ENCODE measurements around the gene LONP2. TPM values are rescaled to one million over a fixed set of nuclear protein-coding genes. Genes with fewer than 3 reads are reported as not detected.
"Not testable (repeated sequence)": the region's sequence is repeated elsewhere in the genome, so short reads cannot be mapped to it uniquely, and the experiment has no call there.

The LONP2 gene
- total RNA-seq, 1 donor from 2014 or later, result 22.2 TPM

DNA sequence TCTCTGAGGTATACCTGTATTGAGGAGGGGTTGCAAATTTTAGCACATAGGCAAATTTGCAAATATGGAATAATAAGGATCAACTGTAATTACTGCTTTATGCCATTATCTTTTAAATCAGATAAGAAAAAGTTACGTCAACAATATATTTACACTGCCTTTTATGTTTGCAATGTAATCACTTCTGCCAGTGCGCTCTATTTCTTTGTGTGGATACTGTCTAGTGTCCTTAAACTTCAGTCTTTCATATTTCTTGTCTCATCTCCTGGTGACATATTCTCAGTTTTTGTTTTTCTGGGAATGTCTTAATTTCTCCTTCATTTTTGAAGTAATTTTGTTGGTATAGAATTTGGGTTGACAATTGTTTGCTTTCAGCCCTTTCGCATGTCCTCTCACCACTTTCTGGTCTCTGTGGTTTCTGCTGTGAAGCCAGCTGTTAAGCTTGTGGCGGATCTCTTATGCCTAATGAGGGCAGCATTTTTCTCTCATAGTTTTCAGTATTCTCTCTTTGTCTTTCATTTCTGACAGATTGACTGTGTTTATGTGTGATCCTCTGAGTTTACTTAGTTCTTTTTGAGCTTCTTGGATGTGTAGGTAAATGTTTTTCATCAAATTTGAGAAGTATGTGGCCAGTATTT lies 40.8 kb downstream of the LONP2 start:
- DNase-seq (ENCODE audit: low read depth in 2 of 2), result no peak

DNA sequence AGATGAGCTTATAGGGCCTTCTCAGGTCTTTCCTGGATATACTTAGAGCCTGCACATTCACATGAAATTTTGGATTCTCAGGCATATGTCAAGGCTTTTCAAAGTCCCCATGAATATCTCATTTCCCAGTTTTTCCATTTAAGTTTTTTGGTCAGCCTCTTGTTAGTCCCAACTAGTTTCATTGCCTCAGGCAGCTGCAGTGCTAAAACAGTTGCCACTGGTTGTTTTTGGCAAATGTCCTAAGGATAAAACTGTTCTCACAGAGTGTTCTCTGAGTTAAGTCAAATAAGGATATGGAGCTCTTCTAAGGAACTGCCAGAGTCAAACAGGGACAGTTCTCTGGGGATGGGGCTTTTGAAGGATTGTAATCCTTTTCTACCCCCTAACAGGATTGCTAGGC lies 43.1 kb downstream of the LONP2 start:
- no peak for DNase-seq (ENCODE audit: low read depth in 2 of 2)

DNA sequence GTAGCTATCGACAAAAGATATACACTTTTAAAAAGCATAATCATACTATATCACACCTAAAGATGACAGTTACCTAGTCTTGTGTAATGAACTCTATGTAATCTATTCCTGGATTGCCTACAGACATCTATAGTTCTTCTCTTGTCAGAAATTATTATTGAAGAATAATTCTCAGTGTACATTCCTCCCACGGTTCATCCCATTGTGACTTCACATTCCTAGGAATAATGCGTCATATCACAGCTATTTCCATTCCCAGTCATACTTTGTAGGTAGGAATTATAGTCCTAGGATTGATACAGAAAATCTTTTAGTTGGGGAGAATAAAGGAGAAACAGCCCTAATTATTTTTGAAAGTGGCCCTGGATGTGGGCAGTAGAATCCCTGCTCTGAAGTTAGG lies 47.2 kb downstream of the LONP2 start:
- no peak for DNase-seq (ENCODE audit: low read depth in 2 of 2)

DNA sequence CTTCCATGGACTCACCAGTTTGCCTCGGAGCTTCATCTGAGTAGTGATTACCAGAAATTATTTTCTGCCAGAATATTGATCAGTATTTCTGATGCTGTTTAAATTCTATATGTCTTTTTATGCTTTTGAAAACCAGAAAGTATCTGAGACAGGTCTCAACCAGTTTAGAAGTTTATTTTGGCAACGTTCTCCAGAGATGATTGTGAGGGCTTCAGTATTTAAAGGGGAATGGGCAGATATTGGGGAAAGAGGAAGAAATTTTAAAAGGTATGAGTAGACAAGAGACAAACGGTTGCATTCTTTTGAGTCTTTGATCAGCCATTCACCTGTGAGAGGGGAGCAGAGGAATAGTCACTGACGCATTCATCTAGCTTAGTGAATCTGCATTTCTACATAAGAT lies 47.7 kb downstream of the LONP2 start:
- no peak for DNase-seq (ENCODE audit: low read depth in 2 of 2)

DNA sequence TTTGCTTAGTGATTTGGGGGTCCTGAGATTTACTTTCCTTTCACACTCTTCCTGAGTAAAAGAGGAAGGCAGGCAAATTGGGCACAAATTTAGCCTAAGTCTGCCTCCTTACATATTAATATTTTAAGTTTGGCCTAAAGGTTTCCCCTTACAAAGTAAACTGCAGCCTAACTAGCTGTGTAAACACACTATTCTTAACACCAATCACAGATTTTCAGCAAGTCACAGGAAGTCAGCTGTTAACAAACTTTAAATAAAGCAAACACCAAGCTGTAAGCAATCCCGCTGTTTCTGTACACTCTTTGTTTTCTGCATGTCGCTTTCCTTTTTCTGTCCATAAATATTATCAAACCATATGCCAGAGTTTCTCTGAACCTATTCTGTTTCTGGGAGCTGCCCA lies 48.4 kb downstream of the LONP2 start:
- DNase-seq (ENCODE audit: low read depth in 2 of 2), result no peak

DNA sequence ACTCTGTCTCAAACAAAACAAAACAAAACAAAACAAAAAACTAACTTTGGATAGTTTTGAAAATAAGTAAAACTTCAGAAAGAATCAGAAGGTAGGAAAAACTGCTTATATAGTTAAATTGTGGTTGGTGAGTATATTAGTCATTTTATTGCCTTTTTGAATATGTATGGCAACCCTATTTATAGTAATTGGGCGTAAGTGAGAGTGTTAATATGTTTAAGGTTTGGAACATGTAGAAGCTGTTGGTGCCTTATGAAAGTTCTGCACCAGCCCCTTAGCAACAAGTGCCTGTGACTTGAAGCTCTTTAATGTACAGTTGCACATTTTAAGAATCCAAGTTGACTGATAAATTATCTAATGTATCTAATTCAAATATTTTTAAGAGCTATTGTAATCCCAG lies 50.6 kb downstream of the LONP2 start:
- DNase-seq (ENCODE audit: low read depth in 2 of 2), result no peak

DNA sequence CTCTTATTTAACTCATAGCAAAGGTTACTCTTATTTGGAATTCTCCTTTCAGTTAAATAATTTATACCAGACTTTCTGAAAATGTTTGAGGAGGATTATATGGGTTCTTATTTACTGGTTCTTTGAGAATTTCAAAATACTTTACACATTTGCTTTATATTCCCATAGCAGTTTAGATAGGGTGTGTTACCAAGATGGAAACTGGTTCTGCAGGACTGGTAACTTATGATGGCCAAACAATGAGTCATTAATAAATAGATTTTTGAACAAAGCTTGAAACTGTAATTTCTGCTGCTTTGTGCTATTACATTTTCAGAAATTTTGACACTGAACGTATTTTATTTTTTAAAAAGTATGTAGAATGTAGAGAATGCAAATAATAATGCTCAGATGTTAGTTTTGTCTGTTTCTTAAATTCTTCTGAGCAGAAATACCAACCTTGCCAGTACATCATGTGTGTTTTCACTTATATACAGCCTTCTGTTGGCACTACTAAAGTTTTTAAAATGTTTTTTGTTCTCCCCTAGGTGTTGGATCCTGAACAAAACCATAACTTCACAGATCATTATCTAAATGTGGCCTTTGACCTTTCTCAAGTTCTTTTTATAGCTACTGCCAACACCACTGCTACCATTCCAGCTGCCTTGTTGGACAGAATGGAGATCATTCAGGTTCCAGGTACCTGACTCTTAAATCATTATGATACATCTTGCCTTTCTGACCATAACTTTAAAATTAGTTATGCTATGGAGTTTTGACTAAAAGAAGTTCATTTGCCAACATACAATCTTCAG lies 51.6 kb downstream of the LONP2 start:
- DNase-seq (ENCODE audit: low read depth in 2 of 2), result no peak

DNA sequence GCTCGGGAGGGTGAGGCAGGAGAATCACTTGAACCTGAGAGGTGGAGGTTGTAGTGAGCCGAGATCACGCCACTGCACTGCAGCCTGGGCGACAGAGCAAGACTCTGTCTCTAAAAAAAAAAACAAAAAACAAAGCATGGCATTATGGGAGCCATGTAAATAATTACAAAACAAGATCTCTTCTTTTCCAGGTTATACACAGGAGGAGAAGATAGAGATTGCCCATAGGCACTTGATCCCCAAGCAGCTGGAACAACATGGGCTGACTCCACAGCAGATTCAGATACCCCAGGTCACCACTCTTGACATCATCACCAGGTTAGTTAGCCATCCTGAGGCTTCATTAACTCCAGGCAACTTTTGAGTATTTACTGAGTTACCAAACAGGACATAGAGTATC lies 55.4 kb downstream of the LONP2 start:
- no peak for DNase-seq (ENCODE audit: low read depth in 2 of 2)

DNA sequence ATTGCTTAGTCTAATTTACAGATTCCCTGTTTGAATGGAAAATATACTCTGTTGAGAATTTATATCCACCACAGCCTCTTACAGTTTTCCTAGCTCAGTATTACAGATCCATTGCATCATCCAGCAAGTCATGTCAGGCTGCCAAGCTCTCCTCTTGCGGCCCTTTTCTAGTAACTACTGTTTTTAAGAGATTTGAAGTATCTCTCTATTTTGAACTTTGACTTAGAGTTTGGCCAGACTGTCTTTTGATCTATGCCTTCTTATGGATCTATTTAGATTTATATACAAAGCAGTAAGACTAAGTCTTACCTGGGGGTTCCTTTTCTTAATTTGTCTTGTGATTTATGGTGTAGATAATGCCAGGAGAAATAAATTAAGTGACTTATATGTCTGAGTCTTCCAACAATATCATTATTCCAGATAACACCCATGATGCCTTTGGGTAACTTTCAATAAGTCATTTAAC lies 56.3 kb downstream of the LONP2 start:
- DNase-seq (ENCODE audit: low read depth in 2 of 2), result no peak

DNA sequence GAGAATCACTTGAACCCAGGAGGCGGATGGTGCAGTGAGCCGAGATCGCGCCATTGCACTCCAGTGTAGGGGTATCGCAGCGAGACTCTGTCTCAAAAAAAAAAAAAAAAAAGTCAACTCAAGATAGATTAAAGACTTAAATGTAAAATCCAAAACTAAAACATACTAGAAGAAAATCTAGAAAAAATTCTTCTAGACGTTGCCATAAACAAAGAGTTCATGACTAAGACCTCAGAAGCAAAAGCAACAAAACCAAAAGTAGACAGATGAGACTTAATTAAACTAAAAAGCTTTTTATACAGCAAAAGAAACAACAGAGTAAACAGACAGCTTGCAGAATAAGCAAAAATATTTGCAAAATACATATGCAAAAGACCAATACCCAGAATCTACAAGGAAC lies 64.4 kb downstream of the LONP2 start:
- DNase-seq (ENCODE audit: low read depth in 2 of 2), result no peak

DNA sequence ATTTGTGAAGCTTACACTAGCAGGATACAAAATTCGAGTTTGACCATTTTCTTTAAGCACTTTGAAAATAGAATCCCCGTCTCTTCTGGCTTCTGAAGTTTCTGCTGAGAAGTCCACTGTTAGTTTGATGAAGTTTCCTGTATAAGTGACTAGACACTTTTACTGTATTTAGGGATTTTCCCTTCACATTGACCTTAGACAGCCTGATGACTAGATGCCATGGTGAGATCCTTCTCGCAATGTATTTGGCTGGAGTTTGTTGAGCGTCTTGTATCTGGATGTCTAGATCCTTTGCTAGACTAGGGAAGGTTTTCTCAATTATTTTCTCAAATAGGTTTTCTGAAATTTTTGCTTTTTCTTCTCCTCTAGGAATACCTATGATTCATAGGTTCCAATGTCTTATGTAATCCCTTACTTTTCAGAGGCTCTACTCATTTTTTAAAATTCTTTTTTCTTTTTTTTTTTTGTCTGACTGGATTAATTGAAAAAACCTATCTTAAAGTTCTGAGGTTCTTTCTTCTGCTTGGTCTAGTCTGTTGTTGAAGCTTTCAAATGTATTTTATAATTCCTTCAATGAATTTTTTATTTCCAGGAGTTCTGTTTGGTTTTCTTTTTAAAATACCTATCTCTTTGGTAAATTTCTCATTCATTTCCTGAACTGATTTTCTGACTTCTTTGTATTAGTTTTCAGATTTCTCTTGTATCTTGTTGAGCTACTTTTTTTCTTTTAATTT lies 67.0 kb downstream of the LONP2 start:
- DNase-seq (ENCODE audit: low read depth in 2 of 2), result no peak

DNA sequence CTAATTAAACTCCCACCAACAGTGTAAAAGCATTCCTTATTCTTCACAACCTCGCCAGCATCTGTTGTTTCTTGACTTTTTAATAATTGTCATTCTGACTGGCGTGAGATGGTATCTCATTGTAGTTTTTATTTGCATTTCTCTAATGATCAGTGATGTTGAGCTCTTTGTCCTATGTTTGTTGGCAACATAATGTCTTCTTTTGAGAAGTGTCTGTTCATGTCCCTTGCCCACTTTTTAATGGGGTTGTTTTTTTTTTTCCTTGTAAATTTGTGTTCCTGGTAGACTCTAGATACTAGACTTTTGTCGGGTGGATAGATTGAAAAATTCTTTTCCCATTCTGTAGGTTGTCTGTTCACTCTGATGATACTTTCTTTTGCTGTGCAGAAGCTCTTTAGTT lies 69.8 kb downstream of the LONP2 start:
- DNase-seq (ENCODE audit: low read depth in 2 of 2), result not testable (repeated sequence)

DNA sequence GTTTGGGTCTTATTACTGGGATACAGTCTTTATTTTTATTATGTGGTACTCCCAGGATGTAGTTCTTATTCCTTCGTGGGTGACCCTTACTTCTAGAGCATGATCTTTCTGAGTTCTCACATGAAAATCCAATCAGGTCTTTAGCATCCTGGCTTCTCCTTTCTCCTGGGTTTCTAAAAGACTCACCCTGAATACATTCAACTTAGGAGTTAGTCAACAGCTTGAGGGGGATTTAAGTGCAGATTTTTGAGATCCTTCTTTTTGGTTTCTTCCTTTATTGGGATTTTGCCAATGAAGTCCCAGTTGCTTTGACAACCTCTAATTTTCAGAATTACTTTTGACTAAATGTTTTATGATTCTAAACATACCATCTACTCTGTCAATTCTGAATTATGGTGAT lies 72.9 kb downstream of the LONP2 start:
- no peak for DNase-seq (ENCODE audit: low read depth in 2 of 2)

DNA sequence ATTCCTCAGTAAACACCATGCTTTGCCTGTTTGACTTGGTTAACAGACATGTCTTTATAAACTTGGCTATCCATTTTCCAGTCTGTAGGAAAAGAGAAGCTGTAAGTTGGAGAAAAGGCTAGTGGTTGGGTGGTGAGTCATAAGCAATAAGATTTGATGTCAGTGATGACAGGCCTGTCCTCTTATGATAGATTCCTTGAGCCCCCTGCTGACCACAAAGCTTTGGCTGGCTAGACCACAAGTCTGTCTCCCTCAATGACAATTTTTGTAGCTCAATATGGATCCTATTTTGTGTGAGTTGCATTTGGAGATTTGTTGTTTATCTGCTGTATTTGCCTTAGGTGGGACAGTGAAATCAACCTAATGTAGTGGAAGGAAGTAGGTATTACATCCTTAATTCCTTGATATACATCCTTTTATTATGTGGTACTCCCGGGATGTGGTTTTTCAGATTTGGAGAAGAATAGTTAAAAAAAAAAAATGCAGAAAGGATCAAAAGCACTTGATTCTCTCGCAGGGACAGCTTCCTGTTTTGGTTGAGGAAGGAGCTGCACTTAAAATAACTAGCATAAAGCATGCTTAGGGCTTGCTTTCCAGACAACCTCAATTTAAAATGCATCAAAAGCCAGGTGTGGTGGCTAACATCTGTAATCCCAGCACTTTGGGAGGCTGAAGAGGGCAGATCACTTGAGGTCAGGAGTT lies 73.7 kb downstream of the LONP2 start:
- peak in 1 of 2 donors; percentile 83 for DNase-seq (ENCODE audit: low read depth in 2 of 2)

DNA sequence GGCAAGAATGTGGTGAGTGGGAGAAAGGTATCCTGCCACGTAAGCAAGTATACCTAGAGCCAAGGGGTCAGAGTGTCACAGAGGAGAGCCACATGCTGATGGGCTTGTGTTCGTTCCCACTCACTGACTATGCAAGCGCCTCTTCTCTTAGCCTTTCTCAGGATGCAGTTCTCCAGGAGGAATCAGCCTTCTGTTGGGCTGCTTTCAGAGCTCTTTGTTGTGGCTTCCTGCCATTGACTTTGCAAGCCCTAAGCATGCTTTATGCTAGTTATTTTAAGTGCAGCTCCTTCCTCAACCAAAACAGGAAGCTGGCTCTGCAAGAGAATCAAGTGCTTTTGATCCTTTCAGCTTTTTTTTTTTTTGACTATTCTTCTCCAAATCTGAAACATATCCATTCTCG lies 74.5 kb downstream of the LONP2 start:
- DNase-seq (ENCODE audit: low read depth in 2 of 2), result peak in 1 of 2 donors; percentile 87

DNA sequence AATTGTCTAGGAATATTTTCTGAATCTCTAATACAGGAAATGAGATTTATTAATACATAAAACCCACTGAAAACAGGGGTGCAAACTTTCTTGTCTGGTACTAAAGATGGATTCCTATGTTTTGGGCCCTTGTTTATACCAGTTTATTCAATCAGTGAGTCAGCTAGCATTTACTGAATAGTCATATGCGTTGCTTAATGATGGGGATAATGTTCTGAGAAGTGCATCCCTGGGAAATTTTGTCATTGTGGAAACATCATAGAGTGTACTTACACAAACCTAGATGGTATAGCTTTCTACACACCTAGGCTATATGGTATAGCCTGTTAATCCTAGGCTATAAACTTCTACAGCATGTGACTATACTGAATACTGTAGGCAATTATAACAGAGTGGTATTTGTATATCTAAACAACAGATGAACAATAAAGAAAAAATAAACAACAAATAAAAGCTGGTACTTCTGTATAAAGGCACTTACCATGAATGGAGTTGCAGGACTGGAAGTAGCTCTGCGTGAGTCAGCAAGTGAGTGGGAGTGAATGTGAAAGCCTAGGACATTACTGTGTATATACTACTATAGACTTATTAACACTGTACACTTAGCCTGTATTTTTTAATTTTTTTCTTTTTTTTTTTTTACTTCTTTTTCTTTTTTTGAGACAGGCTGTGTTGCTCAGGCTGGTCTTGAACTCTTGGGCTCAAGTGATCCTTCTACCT lies 77.4 kb downstream of the LONP2 start:
- no peak for DNase-seq (ENCODE audit: low read depth in 2 of 2)

DNA sequence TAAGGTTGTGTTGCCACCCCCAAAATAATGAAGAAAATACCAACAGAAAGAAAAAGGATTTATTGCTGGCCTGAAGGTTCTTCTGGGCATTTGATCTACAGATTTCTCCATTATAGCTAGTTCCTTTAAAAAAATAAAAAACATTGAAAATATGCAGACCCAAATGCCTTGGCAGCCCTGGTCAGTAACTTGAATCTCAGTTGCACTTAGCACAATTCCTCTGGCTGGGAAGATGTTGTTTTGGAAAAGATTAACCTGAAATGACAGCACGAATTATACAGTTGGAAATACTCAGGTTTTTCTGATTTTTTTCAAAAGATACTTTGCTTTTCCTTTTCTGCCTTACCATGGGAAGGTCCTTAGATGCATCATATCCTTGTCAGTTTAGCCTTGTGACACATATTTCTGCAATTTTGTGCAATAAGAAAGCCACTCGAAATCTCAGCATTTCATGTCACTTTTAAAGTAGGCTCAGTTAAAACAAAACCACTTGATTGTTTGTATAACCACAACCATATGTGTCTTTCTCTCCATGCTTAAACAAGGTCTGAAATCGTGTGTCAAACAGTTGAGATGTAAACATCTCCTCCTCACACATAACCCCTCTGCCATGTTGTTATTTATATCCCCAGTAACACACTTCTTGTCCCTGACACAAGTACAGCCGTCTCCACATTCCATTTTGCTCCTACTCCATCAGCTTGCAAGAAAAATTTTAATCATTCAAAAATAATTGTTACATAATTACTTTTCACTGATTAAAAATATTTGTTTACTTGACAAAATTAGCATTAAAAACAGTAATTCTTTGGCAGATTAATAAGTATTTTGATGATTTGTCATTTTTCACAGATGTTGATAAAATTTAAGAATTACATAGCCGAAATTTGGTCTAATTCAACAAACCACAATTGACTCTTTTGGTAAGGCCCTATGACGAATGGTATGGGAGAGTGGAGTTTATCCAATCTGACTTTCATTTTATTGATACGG lies 80.0 kb downstream of the LONP2 start:
- DNase-seq (ENCODE audit: low read depth in 2 of 2), result no peak

DNA sequence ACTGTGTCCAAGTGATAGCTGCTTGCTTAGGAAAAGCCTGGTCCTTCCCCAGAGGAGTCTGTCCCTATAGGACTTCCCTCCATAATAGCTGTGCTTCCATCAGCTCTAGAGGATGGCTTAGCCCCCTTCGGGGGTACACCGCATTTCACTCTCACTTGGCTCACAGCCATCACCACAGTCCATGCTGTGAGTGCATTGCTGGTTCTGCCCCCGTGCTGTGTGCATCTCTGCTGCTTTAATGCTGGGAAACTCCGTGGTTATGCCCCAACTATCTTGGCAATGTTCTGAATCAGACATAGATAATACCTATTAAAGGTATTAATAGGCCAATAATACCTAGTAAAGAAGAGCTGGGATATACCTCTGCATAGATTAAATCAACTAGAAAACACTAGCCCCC lies 82.8 kb downstream of the LONP2 start:
- peak in 1 of 2 donors; percentile 7 for DNase-seq (ENCODE audit: low read depth in 2 of 2)

DNA sequence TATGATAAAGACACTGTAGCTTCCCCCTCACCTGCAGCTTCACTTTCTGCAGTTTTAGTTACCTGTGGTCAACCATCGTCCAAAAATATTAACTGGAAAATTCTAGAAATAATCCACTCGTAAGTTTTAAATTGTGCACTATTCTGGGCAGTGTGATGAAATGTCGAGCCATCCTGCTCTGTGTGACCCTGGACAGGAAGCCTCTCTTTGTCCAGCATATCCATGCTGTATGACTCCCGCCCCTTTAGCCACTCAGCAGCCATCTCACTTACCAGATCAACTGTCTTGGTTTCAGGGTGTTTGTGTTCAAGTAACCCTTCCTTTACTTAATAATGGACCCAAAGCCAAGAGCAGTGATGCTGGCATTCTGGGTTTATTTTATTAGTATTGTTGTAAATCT lies 85.0 kb downstream of the LONP2 start:
- peak; percentile 30 to 33 for DNase-seq (ENCODE audit: low read depth in 2 of 2)
